NCI-H526 treated with DMSO at 0.1 percent for 48 hours (cell line): ENCODE results near the gene PRMT7.

ENCODE experiments used
- DNase-seq: peaks from one replicate; lab custom pipeline; 2025; lab: John Stamatoyannopoulos, UW

PRMT7 gene

DNA sequence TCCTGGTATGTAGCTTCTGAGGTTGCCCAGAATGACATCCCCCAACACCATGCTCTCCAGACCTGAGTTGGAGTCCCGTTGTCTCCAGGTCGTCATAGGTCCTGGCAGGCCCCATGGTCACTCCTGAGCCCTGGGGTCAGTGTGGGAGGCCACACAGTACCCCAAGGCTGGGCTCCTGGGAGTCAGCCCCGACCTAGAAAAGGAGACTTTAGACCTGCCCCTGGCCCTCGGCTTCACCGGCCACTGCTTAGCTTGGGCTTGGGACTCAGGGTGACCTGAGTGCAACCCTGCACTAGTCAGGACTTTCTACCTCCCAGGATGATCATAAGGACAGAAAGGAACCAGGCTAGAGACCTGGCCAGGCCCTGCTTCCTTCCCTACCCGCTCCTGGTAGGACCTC, 65.8 kb downstream of the PRMT7 start:
- no peak for DNase-seq

DNA sequence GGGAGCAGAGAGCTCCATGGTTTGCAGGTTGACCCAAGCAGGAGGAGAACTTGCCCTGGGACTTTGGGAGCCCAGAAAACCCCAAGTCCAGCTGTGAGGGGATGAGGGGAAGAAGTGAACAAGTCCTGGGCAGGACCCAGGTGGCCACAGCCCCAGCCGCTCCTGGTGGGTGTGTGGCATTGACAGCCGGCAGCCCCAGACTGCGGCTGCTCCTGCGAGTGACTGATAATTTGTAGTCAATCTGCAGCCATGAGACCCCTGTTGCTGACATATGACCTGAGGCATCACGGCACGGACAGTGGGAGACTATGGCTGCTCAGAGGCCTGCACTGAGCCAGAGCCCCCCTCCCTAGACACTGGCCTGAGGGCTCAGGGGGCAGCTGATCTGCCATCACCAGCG, 66.4 kb downstream of the PRMT7 start:
- no peak for DNase-seq

DNA sequence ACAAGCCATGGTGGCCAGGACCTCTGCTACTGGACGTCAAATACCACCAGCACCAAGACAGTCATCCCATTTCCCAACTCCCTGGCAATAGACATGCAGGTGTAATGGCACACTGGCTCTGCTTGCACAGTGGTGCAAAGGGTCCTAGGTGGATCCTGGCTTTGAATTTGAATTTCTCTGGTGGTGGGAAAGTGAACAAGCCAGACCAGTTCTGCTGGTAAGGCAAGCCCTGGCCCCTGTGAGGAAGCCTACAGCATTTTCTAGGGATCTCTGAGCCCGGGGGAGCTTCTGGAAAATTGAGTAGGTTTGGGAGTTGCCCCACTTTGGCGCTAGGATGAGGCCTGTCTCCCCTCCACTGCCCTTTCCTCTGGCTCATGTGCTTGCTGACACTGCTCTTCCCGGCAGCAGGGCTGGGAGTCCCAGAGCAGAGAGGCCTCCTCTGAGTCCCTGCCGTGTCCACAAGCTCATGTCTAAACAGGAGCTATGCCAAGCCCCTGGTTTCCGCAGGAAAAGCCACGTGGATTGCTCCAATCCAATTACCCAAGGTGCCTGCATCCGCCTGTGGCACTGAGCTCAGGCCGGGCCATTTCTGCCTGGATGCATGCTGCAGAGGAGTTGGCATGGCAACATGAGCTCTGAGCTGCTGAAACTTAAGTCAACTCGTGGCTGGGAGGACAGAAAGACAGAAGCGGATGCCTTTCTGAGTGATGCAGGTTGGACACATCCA, 67.0 kb downstream of the PRMT7 start:
- no peak for DNase-seq

DNA sequence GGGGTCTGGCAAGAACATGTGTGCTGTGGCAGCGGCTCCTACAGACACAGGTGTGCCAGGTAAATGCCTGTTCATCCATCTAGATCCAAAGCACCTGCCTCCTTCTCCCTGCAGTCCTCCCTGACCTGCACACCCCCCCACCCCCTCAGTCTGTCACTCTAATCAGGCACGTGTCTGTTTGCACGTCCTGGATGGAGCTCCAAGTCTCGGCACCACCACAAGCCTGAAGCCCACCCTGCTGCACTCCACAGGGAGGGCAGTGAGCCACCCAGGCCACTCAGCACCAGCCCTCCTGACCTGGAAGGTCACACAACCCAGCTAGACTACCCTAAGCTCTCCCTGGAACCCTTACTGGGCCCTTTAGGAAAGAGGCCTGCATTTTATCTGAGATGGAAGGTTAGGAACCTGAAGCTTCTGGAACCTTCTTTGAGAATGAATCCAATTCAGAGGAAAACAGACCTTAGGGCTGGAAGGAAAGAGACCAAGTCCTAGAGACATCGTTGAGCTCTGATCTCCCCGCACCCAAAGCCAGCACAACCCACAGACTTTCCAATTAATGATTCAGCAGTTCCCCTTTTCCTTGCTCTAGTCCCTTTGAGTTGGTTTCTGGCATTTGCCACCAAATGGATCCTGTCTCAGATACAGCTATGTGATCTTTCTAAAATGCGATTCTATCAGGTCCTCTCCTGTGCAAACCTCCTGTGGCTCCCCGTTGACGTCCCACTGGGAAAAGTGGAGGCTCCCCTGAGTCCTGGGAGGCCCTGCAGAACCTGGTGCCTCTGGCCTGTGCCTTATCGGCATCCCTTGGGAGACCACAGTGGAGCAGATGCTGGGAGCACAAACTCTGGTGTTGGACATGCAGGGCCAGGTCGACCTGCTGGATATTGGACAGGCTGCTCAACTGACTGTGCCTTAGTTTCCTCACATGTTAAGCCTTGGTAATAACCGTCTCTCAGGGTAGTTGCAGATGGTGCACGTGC, 67.9 kb downstream of the PRMT7 start:
- DNase-seq = no peak

DNA sequence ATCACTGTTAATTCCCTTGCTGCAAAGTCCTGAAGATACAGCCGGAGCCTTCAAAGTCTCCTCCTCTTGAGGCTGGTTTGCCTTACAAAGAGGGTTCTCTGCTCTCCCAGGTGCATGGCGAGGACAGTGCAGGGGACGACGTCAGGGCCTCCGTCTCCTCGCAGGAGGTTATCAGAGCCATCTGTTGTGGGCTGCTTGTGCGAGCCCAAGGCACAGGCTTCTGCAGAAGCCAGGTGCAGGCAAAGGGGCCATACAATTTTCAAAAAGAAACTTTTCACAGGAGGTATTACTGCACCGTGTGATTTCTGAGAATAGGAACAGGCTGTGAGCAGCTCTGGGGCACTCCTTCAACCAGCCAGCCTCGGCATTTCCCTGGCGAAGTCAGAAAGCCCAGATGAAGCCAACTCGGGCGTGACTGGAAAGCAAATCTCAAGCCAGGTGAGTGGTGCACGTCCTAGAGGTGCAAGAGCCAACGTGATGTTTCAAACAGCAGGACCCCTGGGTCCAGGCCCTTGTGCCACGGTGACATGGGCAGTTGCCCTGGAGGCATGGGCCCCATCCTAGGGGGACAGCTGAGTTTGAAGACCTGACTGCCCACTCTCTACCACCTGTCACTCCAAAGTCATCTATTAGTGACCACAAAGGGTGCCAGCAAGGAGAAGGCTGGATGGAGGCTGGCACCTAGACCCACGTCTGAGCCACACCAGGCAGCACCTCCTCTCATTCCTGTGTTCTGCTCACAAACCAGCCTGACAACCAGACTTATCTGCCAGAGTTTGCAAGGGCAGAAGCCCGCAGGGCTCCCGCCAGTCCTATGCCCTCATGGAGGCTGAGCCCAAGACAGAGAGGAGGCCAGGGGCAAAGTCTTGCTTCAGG, 68.9 kb downstream of the PRMT7 start:
- DNase-seq = no peak

DNA sequence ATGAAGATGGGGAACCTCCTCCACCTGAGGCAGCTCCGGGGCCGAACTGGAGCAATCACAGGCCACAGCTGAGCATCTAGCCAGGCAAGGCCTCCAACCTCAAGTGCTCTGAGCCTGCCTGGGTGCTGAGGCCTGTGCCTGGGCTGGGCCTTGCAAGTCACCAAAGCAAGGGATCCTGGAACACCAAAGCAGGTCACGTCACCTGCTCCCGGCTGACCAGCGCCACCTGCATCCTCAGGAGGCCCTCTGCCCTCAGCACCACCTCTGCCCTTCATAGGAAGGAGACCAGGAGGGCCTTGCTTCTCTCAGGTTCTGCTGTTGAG, 69.5 kb downstream of the PRMT7 start:
- DNase-seq = no peak

DNA sequence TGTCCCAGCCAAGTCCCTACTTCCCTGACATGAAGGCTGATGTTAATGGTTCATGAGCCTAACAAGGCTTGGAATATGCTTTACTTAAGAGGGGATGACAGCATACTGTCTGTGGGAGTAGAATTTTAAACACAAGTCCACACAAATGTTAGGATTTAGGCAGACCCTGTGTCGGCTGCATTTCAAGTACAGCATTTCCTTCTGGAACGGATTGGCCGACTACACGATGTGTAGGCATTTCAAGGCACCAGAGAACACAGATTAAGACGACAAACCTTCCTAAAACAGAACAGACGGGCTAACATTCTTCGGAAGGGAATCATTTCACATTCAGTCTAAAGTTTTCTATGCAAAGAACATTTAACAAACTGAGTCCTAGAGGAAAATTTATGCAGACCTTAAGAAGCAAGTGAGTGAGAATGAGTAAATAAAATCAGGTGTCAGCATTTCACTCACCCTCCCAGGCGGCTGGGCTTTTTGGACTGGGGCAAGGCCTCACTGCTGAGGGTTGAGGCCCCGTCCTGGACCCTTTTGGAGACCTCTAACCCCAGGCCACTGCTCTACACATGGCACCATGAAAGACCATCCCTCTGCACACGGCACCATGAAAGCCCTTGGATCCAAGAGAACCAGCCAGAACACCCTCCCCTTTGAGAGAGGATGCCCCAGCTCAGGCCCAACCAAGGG, 70.0 kb downstream of the PRMT7 start:
- DNase-seq = no peak

DNA sequence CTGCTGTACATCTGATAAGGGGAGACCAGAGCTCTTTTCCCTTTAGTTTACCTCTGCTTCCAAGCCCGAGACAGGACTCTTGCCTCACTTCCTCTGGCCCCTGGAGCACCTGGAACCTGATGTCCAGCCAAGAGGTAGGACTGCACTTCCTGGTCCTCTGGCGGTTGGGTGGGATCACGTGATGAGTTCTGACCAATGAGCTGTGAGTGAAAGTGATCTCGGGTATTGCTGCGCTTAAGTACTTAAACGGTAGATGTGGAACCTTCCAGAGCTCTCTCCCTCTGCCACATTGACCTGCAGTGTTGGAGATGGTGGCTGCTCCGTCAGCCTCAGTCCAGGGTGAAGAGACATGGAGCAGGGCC, 70.5 kb downstream of the PRMT7 start:
- no peak for DNase-seq

DNA sequence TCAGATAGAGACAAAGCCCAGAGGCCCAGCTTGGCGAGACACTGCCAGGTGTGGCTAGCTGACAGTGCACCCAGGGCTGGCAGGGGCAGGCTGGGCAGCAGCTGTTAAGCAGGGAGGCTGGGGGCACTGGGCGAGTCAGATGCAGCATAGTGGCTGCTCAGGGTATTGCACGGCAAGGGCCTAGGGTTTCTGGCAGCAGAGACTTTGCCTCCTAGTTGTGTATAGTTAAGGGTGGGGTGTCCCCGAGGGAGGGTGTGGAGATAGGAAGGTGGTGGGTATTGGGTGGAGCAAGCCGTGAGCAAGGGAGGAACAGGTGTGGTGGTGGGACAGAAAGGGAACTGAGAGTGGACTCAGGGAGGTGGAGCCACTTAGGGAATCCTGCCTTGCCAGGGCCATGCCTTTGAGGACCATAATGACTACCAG, 71.5 kb downstream of the PRMT7 start:
- no peak for DNase-seq

DNA sequence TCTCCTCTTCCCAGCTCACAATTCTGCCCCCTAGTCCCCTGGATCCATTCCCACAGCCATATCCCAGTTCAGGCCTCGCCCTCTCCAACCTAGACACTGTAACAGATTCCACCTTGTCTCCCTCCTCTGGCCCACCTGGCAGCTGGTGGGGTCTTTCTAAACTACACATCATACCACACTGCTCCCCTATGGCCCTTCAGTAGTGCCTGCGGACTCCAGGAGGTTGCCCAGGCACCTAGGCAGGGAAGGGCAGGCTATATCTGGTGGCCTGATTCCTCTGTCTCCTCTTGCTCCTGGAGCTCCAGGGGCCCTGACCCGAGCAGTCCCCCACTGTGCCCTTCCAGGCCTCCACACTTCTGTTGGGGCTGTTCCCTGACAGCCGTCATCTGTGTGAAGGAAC, 73.0 kb downstream of the PRMT7 start:
- DNase-seq = no peak

DNA sequence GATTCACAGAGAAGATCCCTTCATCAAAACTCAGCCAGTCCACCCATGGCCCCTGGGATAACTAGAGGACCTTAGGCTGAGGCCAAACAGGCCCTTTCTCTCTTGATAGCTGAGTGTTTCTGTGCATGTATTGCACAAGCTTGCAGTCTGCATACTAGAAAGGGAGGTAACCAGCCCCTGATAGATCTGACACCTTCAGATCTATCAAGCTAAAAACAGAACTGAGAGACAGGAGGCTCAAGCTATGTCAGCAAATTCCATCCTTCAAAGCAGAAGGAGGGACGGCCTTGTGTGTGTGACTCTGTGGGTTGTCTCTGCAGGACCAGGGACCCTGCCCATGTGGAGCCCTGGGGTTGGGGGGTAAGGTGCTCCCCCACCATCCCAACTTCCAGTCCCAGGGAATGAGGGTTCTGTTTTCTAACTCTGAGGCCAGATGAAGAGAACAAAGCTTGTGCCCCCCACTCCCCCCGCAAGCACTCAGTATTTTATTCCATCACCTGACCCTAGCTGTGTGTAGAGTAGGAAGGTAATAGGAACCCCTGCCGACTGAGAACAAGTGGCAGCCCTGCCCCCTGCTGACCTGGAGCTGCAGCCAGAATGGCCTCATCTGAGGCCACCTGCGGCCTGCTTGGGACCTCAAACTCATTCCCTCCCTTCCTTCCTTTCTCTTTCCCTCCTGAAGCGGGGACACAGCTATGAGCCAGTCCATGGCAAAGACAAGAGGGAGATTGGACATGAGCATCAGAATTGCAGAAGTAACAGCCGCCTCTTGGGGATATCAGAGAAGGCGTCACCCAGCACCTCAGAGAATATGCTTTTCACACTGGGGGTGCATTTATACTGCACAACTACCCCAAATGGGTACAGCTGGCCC, 73.7 kb downstream of the PRMT7 start:
- DNase-seq = no peak

DNA sequence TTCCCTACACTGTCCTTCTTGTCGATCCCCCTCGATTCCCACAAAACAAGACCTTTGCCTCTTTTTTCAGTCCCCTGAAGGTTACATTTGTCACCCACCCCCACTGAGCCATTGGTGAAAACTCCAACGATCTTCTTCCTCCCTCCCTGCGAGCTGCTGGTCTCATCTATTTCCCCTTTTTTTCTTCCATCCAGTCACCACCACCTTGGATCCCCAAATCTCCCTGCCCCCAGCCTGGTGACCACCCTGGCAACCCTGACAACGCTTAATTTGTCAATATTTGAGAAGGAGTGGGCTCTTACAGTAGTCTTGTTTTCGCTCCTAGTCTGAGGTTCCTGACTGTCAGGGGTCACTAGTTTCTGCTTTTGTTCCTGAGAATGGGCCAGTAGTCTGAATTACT, 74.6 kb downstream of the PRMT7 start:
- no peak for DNase-seq

DNA sequence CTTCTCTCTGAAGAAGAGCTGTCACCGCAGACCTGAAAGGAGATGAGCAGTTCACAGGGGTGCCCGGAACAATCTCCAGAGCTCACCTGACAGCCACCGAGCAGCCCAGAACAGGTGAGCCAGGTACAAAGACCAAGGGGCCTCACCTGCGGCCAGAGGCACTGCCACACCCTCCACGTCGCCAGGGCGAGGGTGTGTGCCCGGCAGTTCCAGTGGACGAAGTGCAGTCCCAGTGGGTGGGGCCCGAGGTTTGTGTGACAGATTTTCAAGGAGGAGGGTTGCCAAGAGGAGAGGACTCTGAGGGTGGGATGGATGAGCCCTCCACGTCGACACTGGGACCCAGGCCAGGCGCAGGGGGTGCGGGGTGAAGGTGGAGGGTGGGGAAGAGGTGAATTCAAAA, 75.8 kb downstream of the PRMT7 start:
- DNase-seq = no peak

DNA sequence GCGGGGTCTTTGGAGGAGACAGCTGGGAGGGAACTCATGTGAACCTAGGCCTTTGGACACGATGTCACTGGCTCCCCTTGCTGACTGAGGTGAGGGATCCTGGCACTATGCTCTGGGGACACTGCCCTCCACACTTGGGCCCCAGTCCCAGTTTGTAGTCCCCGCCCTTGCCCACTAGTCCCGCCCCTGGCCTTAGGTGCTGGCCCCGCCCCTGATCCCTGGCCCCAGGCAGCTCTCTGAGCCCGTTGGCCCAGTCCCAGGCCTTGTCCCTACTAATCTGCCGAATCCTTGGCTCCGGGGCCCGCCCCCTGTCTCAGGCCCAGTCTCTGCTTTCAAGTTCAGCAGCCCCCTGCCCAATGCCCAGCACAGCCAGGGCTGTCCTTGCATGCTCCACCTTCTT, 76.5 kb downstream of the PRMT7 start:
- DNase-seq = no peak

DNA sequence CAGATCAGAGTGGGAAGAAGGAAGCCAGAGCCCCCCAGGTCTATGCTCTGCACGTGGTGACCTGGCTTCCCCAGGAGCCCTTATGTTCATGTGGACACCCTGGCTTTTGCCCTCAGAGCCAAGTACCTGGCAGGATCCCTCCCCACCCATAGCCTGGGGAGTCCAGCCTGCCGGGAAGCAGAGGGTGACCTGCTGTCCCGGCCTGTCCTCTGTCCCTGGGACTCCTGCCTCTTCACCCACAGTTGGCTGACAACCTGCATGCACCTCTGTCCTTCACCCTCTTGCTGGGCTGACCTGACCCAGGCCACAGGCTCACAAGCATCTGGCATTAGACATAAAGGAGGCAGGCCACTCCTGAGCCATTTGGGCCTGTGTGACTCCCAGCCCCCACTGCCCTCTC, 77.3 kb downstream of the PRMT7 start:
- no peak for DNase-seq

DNA sequence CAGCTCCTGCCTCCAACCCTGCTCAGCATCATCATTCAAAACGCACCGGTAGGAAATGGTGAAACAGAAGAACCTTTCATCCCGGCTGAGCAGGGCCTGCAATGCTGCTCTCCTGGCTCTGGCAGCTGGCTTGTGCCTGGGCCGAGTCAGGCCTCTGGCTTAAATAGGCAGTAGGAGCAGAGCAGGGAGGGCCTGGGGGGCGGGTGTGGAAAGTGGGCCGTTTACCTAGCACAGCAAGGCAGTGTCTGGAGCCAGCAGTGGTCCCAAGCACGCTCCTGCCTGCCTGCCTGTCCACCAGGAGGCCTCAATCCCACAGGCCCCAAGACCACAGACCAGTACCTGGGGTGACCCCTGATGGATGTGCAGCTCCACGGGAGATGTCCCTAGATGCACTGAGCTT, 78.2 kb downstream of the PRMT7 start:
- no peak for DNase-seq

DNA sequence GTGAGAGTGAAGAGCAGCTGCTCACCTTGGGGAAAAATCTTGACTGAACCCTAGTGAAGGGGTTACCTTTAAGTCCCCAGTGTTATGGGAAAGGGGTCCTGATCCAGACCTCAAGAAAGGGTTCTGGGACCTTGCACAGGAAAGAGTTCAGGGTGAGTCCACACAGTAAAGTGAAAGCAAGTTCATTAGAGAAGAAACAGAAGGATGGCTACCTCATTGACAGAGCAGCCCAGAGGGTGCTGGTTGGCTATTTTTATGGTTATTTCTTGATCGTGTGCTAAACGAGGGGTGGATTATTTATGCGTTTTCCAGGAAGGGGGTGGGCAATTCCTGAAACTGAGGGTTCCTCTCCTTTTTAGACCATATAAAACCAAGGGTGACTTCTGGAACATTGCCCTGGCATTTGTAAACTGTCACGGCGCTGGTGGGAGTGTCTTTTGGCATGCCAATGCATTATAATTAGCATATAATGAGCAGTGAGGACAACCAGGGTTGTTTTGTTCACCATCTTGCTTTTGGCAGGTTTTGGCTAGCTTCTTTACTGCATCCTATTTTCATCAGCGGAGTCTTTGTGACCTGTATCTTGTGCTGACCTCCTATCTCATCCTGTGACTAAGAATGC, 79.0 kb downstream of the PRMT7 start:
- no peak for DNase-seq

DNA sequence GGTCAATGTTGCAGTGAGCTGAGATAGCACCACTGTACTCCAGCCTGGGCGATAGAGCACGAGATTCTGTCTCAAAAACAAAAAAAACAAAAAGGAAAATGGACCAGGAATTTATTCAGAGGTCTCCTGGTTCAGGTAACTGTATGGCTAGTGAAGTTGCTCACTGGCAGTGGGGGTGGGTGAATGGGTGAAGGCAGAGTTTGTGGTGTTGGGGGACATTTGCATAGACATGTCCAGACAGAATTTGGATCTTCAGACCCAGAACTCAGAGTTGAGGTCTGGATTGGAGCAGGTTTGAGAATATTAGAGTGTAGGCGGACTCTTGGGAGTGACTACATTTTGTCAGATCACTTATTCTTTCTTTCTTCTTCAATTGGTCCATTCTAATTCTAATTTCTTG, 82.5 kb downstream of the PRMT7 start:
- no peak for DNase-seq

DNA sequence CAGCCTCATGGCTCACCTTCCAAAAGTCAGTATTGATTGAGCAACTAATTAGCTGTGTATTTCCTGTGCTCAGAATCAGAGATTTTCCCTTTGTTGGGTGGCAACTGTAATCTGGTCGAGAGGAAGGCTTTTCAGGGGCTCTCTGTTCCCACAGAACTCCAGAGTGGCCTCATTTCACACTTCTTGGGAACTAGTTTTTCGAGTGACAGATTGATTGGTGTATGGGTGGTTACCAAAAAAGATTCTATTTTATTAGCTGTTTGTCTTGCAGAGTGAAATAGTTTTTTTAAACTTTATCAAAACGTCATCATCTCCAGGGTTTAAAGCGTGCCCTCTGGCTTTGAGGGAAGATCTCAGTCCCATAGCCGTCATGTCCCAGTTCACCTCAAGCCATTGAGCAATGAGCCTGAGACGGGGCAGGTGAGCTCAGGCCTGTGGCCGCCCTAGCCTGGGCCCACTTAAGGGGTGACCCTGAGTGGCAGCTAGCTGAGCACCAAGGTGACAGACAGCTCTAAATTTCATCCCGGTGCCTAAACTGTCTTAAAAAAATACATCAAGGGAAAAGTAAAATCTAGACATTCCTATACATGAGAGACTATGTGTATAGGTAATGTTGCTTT, 84.5 kb downstream of the PRMT7 start:
- DNase-seq = no peak

DNA sequence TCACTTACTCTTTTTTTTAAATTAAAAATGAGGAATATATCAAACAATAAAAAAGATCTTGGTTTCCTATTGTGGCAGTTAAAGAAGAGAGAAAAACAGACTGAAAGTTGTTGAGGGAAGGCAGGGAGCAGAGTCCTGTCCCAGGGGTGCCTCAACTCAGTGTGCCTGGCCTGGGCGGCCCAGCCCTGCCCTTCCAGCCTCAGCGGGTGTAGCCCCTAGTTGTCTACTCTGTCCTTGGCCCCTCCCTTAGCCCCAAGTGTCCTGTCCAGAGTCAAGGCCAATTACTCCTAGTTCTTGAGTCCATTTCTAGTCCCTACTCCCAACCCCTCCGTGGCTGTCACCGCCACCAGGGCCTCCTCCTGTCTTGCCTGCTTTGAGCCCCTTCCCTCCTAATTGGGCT, 85.0 kb downstream of the PRMT7 start:
- DNase-seq = no peak
